GM19043 (cell line): ENCODE results near the gene LYRM7.
A peak's percentile ranks its signal among the peaks of the same experiment; 100 is the strongest.

Source experiments
- ATAC-seq: cut with Tn5 transposase; IDR thresholded peaks from one replicate; pipeline ENCODE4 v1.9.1; 2021; ENCODE audit warnings: low read depth; ENCODE audit not compliant: unreplicated experiment

Gene LYRM7

DNA sequence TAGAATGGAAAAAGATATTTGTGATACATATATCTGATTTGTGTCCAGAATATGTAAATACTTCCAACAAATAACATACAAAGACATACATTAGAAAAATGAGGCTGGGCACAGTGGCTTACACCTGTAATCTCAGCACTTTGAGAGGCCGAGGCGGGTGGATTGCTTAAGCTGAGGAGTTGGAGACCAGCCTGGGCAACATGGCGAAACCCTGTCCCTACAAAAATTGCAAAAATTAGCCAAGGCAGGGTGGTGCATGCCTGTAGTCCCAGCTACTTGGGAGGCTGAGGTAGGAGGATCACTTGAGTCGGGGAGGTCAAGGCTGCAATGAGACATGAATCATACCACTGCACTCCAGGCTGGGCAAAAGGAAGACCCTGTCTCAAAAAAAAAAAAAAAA is 47.0 kb downstream of the LYRM7 start:
- ATAC-seq = no peak

DNA sequence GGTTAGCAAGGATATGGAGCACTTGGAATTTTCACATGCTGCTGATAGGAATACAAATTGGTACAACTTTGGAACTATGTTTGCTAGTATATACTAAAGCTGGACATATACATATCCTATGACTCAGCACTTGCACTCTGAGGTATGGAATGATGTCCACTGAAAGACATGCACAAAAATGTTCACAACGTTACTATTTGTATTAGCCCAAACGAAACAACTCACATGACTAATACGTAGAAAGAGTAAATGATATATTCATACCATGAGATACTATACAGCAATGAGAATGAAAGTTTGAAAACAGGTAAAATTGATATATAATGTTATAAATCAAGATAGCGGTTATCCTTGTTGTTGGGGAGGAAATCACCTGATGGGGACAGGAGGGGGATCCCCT is 47.6 kb downstream of the LYRM7 start:
- ATAC-seq = peak; percentile 39

DNA sequence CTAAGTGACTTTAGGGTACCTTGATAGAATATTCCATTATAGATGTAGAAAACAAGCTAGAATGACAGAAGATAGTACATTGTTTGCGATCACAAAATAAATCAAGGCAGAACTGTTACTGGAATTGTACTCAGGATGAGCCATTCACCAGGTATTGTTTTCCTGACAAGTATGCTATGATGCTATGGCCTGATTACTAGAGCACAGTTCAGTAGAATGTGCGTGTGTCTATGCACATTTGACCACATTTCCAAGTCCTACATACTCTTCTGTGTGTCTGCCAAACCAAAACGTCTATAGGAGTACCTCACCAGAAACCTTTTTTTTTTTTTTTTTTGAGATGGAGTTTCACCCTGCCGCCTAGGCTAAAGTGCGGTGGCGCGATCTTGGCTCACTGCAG is 49.8 kb downstream of the LYRM7 start:
- no peak for ATAC-seq

DNA sequence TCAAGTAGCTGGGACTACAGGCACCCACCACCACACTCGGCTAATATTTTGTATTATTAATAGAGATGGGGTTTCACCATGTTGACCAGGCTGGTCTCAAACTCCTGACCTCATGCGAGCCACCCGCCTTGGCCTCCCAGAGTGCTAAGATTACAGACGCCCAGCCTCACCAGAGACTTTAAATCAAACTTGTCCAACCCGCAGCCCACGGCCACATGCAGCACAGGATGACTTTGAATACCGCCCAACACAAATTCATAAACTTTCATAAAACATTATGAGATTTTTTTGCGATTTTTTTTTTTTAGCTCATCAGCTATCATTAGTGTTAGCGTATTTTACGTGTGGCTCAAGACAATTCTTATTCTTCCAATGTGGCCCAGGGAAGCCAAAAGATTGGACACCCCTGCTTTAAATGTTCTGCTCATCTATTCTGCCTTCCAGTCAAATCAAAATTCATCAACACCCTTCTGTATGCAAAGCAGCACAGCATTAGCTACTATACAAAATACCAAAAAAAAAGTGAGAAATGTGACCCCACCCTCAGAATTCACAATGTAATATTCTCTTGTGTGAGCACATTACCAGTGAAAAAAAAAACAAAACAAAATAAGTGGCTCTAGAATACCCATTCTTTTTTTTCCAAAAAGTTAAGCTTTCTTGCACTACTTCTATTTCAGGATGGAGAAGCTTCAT is 50.4 kb downstream of the LYRM7 start:
- ATAC-seq = no peak

DNA sequence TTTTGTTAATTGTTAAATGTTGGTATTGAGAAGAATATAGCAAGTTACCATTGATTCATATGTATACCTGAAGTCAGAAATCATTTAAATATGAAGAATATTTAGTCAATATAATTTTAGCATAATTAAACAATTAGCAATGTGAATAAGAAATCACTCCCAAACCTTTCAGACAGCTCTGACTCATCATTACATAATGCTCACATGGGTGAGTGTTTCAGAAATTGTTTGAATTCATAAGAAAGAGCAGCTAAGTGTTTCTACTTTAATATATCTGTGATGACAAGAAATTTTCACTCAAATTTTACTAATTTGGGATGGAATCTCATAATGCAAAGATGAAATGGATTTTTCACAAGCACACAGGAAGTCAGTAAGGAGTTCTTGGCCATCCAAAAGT is 51.1 kb downstream of the LYRM7 start:
- ATAC-seq = no peak

DNA sequence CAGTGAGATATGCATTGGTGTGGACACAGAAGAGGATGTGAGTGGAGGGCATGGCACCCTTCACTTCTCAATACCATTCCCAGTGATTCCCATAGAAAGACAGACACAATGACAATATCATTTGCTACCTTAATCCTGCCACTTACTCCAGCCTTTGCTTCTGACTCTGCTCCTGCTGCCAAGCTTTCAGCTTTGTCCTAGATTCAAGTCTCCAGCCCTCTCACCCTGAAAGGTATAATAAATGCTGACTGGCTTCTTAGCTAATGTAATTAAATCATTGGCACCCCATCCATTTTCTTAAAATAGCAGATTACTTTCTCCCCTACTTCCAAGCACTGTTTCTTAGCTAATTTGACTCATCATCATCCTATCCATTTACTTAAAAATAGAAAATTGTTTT is 52.0 kb downstream of the LYRM7 start:
- no peak for ATAC-seq

DNA sequence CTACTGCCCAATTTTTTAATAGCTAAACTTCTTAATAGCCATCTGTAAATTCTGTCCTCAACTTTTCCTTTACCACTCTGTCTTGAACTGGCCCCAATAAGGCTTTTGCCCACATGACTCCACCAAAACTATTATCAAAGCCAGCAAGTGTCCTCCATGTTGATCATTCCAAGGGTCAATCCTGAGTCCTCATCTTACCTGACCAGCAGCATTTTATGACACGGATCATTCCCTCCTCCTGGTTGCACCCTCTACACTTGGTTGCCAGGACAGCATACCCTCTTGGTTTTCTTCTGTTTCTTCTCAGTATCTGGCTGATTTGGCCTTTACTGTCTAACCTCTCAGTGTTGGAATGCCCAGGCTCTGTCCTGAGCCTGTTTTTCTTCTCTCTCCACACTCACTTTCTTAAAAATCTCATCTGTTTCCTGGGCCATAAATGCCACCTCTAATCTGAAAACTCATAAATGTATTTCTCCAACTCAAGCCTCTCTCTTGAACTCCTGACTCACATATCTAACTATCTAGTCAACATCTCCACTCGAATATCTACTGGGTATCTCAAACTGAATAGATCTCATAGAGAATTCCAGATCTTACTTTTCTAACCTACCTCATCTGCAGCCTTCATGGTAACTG is 53.1 kb downstream of the LYRM7 start:
- ATAC-seq = no peak

DNA sequence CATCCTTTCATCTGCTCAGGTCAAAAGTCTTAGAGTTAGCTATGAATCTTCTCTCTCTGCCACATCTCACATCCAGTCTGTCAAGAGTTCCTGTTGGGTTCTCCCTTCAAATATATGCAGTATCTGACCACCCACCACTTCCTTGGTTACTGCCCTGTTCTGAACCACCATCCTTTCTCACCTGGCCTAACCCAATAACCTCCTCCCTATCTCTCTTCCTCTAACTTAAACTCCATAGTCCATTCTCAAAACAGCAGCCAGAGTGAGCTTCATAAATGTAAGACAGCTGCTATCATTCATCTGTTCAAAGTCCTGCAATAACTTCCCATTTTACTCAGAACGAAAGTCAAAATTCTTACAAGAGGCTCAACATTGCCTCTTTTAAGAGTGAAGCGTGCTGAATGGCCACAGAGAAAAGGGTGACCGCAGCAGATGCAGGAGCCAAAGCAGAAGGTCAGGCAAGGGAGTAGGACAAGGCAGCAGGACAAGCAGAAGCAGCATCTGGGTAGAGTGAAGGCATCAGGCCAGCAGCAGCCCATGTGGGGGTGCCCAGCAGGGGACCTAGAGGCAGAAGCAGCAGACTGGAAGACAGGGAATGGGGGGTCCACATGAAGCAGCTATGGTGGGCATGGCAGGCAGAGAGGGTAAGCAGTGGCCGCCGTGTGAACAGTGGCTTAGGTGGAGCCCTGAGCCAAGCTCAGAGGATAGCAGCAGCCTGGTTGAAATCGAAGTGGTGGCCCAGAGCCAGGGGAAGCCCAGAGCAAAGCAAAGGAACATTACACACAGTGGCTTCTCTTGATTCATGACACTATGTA is 53.9 kb downstream of the LYRM7 start:
- peak; percentile 70 for ATAC-seq

DNA sequence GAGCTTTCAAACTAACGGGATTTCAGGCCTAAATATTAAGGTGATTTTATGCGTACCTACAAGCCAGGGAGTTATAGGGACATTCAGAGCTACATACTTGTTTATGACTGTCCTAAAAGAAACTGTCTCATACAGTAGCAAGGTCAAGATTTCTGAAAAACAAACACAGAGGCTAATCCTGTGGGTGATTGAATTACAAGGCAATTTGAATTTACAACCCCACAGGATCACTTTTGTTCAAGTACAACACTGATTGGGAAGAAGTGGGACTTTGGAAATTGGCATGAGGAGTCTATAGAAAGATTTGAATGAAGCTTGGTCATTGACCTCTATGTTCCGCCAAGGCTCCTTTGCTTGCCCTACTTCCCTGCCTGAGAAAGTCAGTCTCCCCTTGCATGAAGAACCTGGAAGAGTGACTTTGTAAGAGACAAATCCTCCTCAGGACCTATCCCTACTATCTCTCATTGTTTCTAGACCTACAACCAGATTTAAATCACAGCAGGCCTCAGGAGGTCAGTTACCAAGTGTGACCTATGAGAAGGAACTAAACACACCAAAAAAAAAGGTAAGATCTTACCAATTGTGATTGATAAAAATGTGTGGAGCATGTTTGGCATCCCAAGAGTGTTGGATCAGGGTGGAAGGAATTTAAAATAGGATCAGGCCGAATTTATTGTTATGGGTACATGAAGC is 54.7 kb downstream of the LYRM7 start:
- ATAC-seq = no peak

DNA sequence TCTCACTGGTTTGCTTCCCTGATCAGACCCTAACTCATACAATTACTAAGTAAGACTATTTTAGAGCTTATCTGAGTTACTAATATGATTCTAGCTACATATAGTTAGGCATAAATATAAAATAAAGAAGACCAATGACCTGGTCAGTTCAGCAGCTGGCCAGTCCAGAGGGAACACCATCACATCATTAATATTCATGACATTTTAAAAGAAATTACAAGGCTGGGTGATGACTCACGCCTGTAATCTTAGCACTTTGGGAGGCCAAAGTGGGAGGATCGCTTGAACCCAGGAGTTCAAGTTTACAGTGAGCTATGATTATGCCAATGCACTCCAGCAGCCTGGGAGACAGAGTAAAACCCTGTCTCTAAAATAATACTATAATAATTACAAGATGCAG is 56.2 kb downstream of the LYRM7 start:
- ATAC-seq = no peak

DNA sequence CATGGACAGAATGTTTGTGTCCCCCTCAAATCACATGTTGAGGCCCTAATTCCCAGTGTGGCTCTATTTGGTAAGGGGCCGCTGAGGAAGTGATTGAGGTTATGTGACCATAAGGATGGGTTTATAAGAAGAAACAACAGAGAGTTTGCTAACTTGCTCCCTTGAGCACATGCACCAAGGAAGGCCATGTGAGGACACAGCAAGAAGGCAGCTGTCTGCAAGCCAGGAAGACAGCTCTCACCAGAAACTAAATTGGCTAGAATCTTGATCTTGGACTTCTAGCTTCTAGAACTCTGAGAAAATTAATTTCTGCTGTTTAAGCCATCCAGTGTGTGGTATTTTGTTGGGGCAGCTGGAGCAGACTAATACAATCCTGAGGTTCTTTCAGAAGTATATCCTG is 57.9 kb downstream of the LYRM7 start:
- no peak for ATAC-seq

DNA sequence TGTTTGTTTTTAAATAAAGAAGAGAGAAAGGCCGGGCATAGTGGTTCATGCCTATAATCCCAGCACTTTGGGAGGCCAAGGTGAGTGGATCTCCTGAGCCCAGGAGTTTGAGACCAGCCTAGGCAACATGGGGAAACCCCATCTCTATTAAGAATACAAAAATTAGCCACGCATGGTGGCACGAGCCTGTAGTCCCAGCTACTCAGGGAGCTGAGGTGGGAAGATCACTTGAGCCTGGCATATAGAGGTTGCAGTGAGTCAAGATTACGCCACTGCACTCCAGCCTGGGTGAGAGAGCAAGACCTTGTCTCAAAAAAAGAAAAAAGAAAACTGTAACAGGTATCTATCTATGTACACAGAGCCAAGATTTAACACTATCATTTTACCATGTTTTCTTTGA is 58.9 kb downstream of the LYRM7 start:
- no peak for ATAC-seq

DNA sequence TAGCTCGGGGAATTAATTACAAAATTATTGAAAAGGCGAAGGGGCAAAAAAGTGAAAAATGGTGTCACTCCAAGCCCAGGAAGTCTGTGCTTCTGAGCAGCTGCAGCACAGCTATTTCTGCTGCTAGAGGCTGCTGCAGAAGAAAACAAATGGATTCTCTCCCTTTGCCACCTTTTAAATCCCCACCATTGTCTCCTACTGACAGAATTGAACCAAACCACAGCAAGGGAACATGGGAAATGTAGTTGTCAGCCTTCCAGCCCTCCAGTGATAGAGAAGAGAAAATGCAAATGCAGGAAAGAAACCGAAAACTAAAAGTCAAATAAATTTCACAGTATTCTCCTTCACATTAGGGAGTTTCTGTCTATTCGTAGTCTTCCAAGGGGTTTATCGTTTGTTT is 59.7 kb downstream of the LYRM7 start:
- ATAC-seq = peak; percentile 50

DNA sequence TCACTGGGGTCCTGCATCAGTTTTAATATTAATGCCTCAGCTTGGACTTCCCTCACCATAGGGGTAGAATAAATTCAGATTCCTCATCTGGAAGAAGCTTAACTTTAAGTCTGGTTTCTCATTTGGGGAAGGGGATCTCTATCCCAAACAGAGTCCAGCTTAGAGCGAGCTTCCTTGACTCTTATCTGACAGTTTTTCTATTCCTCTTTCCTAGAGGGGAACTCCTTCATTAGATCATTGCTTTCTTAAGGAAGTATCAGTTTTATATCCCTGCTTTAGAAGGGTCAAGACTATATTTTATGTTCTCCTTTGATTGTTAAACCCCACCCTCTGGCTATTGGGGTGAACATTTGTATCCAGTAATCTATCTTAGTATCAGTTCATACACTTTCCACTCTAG is 68.9 kb downstream of the LYRM7 start:
- ATAC-seq = no peak

DNA sequence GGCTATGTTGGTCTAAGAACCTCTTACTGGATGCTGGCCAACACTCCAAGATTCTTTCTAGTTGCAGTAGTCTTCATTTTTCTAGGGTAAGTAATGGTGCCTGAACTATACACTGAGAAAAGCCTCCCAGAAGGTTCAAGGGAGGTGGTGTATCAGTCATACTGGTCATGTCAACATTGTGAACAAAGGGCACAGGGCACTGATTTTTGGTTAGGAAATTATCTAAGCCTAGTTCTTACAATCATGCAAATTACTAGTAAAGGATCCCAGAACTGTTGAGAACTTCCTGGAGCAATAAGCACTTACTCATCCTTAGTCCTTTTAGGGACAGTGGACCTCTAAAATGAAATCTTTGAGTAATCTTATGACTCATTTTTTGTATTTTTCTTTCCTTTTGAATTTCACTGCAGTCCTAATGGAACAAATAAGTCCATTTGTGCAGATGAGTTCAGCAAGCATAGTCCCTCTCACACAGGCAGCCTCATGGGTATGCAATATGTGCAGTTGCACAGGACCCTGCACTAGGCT is 72.0 kb downstream of the LYRM7 start:
- ATAC-seq = no peak

DNA sequence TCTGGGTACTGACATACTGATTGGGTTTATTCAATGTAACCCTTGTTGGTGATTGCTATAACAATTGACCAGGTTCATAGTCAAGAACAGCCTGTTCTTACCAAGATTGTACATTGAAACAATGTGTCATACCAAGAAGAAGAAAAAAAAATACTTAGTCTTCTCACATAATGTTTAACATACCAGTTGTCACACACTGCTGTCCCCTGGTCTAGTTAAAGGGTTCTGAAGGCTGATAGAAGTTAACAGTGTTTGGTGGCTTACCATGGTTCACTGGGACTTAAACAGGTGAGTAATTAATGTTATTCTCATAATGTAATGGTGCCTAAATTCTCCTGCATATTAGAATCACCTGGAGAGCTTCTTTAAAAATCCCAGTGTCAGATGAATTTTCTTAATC is 74.6 kb downstream of the LYRM7 start:
- peak; percentile 59 for ATAC-seq

DNA sequence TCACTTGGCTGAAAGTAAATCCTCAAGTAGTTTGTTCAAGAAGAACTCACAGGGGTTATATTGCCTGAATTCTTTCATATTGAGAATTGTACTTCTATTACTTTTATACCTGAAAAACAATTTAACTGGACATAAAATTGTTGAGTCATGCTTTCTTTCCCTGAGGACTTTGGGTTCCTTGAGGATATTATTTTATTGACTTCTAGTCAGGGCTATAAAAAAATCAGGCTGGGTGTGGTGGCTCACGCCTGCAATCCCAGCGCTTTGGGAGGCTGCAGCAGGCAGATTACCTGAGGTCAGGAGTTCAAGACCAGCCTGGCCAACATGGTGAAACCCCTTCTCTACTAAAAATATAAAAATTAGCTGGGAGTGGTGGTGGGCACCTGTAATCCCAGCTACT is 75.2 kb downstream of the LYRM7 start:
- ATAC-seq = no peak

DNA sequence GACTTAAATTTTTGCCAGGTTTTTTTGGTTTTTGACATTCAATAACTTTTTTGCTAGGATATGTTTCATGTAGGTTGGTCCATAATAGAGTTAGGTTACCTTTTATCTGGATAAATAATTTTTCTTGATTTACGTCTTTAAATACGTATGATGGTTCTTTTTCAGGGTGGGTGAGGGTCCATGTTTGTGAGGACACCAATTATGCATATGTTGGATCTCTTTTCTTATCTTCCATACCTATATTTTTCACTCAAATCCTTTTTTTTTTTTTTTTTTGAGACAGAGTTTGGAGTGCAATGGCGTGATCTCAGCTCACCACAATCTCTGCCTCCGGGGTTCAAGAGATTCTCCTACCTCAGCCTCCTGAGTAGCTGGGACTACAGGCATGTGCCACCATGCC is 75.8 kb downstream of the LYRM7 start:
- no peak for ATAC-seq

DNA sequence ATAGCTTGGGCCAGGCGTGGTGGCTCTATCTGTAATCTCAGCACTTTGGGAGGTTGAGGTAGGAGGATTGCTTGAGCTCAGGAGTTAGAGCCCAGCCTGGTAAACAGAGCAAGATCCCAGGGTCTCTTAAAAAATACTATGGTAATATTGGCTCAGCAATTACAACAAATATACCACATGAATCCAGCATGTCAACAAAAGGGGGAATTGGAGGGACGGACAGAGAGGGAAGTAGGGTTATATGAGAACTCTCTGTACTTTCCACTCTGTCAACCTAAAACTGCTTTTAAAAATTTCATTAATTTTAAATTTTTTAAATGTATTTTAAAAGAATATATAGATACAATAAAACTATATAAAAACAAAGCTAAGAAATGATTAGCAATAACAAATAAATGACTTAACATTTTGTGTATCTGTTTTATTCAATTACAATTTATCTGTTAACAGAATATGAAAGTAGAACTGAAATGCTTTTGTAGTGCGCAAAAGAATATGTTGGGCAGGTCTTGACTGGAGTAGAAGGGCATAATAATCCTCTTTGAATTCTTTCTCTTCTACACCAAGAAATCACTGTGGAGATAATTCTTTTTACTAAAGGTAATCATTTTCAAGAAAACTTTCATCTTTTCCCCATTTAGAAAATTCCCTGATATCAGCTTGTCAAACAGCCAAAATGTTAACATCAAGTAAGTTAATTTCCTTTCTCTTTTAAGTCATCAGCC is 80.2 kb downstream of the LYRM7 start:
- no peak for ATAC-seq

DNA sequence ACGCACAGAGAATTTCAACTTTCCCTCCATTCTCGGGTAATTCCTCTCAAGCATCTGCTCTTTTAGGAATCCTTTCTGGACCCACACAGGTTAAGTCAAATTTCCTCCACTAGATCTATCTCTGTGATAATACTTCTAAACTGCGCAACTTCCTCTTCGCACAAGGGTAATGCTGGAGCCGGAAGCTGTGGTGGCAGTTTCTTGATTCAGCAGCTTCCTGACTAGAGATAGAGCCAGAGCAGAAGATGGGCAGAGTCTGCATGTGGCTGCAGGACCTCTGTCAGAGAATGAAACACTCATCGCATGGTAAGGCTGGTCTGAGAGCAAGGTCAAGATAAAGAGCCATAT is 82.1 kb downstream of the LYRM7 start:
- ATAC-seq = peak; percentile 85
